Large intestine (tissue), 3 donors: Measurements from ENCODE around the gene ALG8. TPM values are rescaled to one million over a fixed set of nuclear protein-coding genes. Genes with fewer than 3 reads are reported as not detected.
"Not testable (repeated sequence)": the region's sequence is repeated elsewhere in the genome, so short reads cannot be mapped to it uniquely, and the experiment has no call there.

Source experiments
- DNase-seq, 2 donors: peaks; one replicate each; pipeline versions ENCODE4 v3.0.0 to v3.0.0-alpha.2; 2013
- H3K27ac ChIP-seq: one replicate; pipeline ENCODE4 v1.5.1; 2013; ENCODE audit warnings: low read length
- H3K27me3 ChIP-seq: 2 replicates; pipeline ENCODE4 v1.6.1; 2013; ENCODE audit warnings: low read length; ENCODE audit not compliant: control insufficient read depth, insufficient read depth
- H3K36me3 ChIP-seq: 2 replicates; pipeline ENCODE4 v1.6.1; 2013; ENCODE audit warnings: low read length; ENCODE audit not compliant: control insufficient read depth, insufficient read depth
- H3K4me1 ChIP-seq: one replicate; pipeline ENCODE4 v1.6.1; 2013; ENCODE audit warnings: low read length; ENCODE audit not compliant: control insufficient read depth, insufficient read depth
- H3K4me3 ChIP-seq: one replicate; pipeline ENCODE4 v1.5.1; 2013; ENCODE audit warnings: low read length
- H3K9me3 ChIP-seq: one replicate; pipeline ENCODE4 v1.6.1; 2013; ENCODE audit warnings: mild to moderate bottlenecking, low read depth, low read length, moderate library complexity; ENCODE audit not compliant: control insufficient read depth
- WGBS: methylation state at CpG from one replicate; pipeline ENCODE4 v1.1.5; 2013; ENCODE audit warnings: low lambda C conversion rate; ENCODE audit not compliant: insufficient coverage; 5-methylcytosine and 5-hydroxymethylcytosine counted together
- polyA plus RNA-seq: library from polyadenylated mRNA; unstranded; fragments of 120-200 nt; gene quantifications from one replicate; pipeline ENCODE4 v1.2.1, GENCODE V29; 2013

The ALG8 gene
- polyA plus RNA-seq, 1 donor, result 35.3 TPM

DNA sequence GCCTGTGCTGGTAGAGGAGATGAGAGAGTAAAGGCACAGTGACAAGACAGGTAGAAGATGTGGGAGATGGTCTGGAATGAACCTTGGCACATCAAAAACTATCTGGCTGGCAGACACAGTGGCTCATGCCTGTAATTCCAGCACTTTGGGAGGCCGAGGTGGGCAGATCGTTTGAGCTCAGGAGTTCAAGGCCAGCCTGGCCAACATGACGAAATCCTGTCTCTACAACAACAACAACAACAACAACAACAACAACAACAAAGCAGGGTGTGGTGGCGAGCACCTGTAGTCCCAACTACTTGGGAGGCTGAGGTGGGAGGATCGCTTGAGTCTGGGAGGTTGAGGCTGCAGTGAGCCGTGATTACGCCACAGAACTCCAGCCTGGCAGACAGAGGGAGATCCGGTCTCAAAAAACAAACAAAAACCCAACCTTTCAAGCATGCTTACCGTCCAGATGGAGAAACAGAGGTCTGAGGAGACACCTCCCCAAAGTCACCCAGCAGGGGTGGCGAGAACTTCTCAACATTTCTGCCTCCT is 37.2 kb upstream of the ALG8 start:
- no peak for DNase-seq
- Histone ChIP-seq H3K36me3 (peaks cover 21% of the 10 kb centered on the region), H3K27me3 (no peaks in the 10 kb centered on the region), H3K27ac (no peak overlapping the region), H3K4me1 (no peaks in the 10 kb centered on the region), H3K4me3 (no peak overlapping the region), H3K9me3 (no peaks in the 10 kb centered on the region)
- WGBS, result 100% methylated on average over 1 of the region's 10 CpGs

DNA sequence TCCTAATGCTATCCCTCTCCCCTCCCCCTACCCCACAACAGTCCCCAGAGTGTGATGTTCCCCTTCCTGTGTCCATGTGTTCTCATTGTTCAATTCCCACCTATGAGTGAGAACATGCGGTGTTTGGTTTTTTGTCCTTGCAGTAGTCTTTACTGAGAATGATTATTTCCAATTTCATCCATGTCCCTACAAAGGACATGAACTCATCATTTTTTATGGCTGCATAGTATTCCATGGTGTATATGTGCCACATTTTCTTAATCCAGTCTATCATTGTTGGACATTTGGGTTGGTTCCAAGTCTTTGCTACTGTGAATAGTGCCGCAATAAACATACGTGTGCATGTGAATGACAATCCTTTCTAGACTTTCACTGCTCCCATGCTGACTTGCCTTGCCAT is 36.4 kb upstream of the ALG8 start:
- peaks cover 25% of the 10 kb centered on the region for H3K36me3 ChIP-seq
- H3K4me1 ChIP-seq, DNase-seq, H3K27ac ChIP-seq, H3K27me3 ChIP-seq, H3K9me3 ChIP-seq, H3K4me3 ChIP-seq: not testable (repeated sequence)
- no CpG with 5 or more reads among the region's 3 CpGs for WGBS

DNA sequence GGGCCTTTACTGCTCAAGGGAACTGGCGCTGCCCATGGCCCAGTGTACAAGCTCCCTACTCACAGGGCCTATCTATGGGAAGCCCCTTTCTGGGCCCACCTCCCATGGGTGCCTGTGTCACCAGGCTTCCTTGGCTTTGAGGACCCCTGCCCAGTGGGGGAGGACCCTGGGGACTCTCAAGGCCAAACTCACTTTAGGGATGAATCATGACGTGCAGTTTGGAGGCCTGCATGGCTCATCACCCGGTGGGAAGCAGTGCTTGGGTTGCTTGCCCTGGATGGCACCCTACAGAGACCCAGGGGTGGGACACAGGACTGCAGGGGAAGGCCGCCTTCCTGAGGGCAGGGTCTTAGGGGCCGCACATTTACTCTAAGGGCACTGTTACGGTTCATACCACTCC is 32.5 kb upstream of the ALG8 start:
- H3K9me3 ChIP-seq, result no peaks in the 10 kb centered on the region
- WGBS, result no CpG with 5 or more reads among the region's 6 CpGs
- H3K4me3 ChIP-seq, result no peak overlapping the region
- no peaks in the 10 kb centered on the region for H3K4me1 ChIP-seq
- H3K27ac ChIP-seq, result no peak overlapping the region
- no peak for DNase-seq
- no peaks in the 10 kb centered on the region for H3K27me3 ChIP-seq
- H3K36me3 ChIP-seq, result peaks cover 24% of the 10 kb centered on the region

DNA sequence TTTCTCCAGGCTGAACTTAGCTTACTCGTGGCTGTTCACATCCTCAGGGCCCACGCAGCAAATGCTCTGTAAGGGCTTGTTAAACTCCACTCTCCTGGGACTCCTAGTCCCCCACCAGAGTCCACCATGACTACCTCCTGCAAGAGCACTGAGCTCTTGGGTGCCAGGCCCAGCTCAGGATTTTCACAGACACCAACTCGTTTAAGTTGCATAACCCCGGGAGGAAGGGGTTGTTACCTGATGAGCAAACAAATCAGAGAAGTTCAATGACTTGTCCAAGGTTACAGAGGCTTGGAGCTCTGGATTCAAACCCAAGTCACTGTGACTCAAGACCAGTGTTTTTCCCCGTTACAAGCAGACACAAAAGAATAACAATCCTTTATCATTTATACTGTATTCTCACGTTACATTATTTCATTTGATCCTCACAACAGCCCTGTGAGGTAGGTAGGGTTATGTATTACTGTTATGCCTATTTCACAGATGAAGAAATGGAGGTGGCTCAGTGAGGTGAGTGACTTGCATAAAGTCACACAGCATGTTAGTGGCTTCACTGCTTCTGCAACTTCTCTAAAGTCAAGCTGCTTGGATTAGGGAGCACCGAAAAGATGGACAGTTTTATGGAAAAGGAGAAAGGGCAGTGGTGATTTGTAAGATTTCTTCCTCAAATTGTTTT is 31.6 kb upstream of the ALG8 start:
- Histone ChIP-seq H3K27ac (no peak overlapping the region), H3K4me1 (no peaks in the 10 kb centered on the region), H3K9me3 (no peaks in the 10 kb centered on the region), H3K27me3 (no peaks in the 10 kb centered on the region), H3K4me3 (no peak overlapping the region), H3K36me3 (peaks cover 23% of the 10 kb centered on the region)
- WGBS, result no CpG with 5 or more reads among the region's 7 CpGs
- no peak for DNase-seq

DNA sequence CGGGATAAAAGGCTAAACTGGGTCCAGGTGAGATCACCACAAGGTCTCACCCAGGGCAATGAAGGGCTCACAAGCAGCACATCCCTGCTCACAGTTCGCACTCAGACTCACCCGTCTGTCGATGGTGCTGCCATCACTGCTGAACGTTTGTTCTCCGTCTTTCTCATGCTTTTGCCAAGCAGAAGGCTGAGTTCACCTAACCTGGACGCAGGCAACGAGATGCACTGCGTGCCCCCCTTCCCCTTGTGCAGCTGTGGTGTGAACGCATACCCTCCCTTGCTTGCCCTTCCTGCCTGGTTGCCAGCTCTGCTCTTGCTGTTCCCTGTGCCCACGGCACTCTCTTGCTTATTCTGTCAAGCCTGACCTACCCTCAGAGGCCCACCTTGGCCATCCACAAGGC is 31.0 kb upstream of the ALG8 start:
- Histone ChIP-seq H3K27ac (no peak overlapping the region), H3K36me3 (peaks cover 23% of the 10 kb centered on the region), H3K4me3 (no peak overlapping the region), H3K4me1 (no peaks in the 10 kb centered on the region), H3K9me3 (no peaks in the 10 kb centered on the region), H3K27me3 (no peaks in the 10 kb centered on the region)
- WGBS, result no CpG with 5 or more reads among the region's 11 CpGs
- DNase-seq, result no peak

DNA sequence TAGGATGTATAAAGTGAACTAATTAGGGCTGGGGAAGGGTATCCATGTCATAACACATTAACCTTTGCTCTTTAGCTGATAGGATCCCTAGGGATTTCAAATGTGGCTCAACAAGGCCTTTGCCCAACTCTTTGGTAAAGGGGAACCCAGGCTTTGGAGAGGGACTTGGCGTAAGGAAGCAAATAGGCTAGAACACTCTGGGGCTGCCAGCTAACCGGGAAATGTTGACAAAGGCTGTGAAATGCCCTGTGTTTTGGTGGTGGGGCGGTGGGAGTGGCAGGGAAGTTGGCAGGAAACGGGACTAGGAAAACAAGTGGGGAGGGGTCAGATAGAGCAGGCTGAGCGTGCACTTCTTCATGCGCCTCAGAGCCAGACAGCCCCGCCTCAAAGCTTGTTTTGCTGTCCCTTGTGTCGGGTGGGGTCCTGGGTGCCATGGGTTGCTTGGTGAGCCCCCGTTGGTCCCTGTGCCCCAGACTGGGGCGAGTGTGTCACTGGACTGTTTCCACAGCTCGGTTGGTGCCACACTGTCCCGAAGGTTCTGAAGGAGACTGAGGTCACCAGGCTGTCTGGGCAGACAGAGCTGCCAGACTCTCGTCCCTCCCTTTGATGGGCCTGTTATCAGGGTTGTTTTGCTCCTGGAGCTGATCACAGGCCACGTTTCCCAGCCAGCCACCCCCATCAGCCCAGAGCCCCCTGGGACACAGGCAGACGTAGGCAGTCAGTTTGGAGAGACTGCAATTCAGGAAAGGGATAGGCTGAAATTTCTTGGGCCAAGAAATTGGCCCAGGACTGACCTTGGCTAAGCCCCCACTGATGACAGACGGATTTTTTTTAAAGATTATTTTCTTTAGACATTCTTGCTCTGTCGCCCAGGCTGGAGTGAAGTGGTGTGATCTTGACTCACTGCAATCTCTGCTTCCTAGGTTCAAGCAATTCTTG is 29.4 kb upstream of the ALG8 start:
- H3K27ac ChIP-seq, result no peak overlapping the region
- peak in 1 of 2 donors; percentile 27 for DNase-seq
- no peaks in the 10 kb centered on the region for H3K27me3 ChIP-seq
- peaks cover 17% of the 10 kb centered on the region for H3K36me3 ChIP-seq
- no CpG with 5 or more reads among the region's 17 CpGs for WGBS
- no peak overlapping the region for H3K4me3 ChIP-seq
- H3K9me3 ChIP-seq, result peaks cover 4% of the 10 kb centered on the region
- H3K4me1 ChIP-seq, result no peaks in the 10 kb centered on the region

DNA sequence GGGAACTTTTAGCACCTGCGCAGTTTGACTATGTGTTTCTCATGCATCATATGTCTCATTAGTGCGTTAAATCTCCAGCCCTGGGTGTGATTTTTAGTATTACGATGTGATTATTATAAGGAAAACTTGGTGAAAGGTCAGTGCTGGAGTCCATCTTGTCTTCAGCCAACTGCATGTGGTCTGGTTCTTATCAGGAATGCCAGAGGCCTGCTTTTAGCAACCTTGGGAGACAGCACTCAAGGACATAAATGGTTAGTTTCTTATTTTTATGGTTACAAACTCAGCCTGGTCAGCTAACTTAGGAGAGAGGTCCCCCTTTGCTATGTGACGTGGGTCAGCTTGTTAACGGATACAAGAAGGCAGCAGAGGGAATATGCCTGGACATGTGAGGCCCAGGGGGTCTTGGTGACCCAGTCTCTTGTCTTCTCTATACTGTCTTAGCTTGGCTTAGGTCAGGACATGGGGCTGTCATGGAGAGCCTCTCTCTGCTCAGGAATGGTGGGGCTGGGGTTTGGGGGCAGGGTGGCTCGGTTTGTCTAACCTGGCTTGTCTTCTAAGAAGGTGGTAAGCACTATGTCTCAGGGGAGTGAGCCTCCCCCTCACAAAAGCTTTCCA is 27.5 kb upstream of the ALG8 start:
- WGBS, result no CpG with 5 or more reads among the region's 6 CpGs
- Histone ChIP-seq H3K4me1 (no peaks in the 10 kb centered on the region), H3K9me3 (peaks cover 4% of the 10 kb centered on the region), H3K27ac (no peak overlapping the region), H3K36me3 (peaks cover 5% of the 10 kb centered on the region), H3K4me3 (no peak overlapping the region), H3K27me3 (no peaks in the 10 kb centered on the region)
- DNase-seq, result no peak

DNA sequence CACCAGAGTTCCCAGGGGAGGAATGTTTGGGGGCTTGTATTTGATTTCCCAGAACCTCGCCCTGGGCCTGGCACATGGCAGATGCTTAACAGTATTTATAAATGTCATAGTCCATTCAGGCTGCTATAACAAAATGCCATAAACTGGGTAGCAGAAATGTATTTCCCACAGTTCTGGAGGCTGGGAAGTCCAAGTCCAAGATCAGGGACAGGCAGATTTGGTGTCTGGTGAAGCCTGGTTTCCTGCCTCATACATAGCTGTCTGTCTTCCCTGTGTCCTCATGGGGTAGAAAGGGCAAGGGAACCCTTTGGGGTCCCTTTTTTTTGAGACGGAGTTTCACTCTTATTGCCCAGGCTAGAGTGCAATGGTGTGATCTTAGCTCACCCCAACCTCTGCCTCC is 25.0 kb upstream of the ALG8 start:
- no peak overlapping the region for H3K27ac ChIP-seq
- no peak for DNase-seq
- H3K9me3 ChIP-seq, result peaks cover 4% of the 10 kb centered on the region
- no peak overlapping the region for H3K4me3 ChIP-seq
- no peaks in the 10 kb centered on the region for H3K36me3 ChIP-seq
- H3K27me3 ChIP-seq, result no peaks in the 10 kb centered on the region
- no CpG with 5 or more reads among the region's 2 CpGs for WGBS
- no peaks in the 10 kb centered on the region for H3K4me1 ChIP-seq

DNA sequence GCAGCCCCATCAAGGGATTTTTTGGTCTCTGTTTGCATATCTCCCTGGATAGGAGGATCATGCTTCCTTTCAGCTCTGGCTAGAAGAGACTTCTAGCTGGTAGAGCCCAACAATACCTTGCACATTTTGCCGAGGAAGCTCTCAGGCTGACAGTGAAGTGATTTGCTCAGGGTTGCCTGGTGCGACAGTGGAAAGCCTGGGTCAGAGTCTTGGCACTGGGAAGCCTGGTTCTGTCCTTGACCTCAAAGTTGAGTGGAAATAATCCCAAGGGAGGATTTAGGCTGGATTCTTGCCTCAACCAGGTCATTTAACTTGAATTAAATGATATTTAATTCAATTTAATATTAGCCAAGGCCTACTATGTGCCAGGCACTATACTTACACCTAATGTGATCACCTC is 24.4 kb upstream of the ALG8 start:
- no peaks in the 10 kb centered on the region for H3K36me3 ChIP-seq
- DNase-seq, result no peak
- no peak overlapping the region for H3K4me3 ChIP-seq
- peaks cover 4% of the 10 kb centered on the region for H3K9me3 ChIP-seq
- no peaks in the 10 kb centered on the region for H3K27me3 ChIP-seq
- no CpG with 5 or more reads among the region's 2 CpGs for WGBS
- no peaks in the 10 kb centered on the region for H3K4me1 ChIP-seq
- H3K27ac ChIP-seq, result no peak overlapping the region

DNA sequence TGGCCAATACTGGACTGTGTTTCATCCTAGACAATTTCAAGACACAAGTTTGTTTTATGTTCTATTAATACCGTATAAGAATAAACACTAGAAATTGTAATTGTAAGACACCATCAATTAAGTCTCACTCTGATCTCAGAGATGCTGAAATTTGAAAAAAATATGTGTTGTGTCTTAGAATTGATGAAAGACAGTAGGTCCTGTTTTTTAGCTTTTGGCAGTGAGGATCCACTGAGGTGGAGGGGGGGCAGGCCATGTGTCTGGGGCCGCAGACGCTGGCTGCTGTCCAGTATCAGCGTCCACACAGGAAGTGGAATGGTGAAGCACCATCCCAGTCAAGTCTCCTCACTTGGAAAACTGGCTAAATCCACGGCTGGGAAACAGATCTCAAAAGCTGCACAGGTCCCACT is 22.5 kb upstream of the ALG8 start:
- no CpG with 5 or more reads among the region's 5 CpGs for WGBS
- Histone ChIP-seq H3K27ac (no peak overlapping the region), H3K9me3 (peaks cover 4% of the 10 kb centered on the region)

More for the DNA sequence above, 22.5 kb upstream of the ALG8 start:
- DNase-seq, result no peak
- Histone ChIP-seq H3K4me1 (no peaks in the 10 kb centered on the region), H3K4me3 (no peak overlapping the region), H3K27me3 (no peaks in the 10 kb centered on the region), H3K36me3 (no peaks in the 10 kb centered on the region)
